Cardiac muscle cell (in vitro differentiated cells and primary cell): ENCODE data around the gene TBC1D7. TPM values are rescaled to one million over a fixed set of nuclear protein-coding genes. Genes with fewer than 3 reads are reported as not detected.
A peak's percentile ranks its signal among the peaks of the same experiment; 100 is the strongest.
"Not testable (repeated sequence)": the region's sequence is repeated elsewhere in the genome, so short reads cannot be mapped to it uniquely, and the experiment has no call there.

Source experiments
- DNase-seq, 2 donors: peaks; one replicate each; pipeline versions ENCODE4 v3.0.0 to v3.0.0-alpha.2; 2010 to 2017; ENCODE audit warnings: low read depth in 1 of 2, low spot score in 1 of 2
- H3K27ac ChIP-seq: fragments of 200-600 bp; sonication (generic); 2 replicates; pipeline ENCODE4 v1.5.1; 2016
- H3K27me3 ChIP-seq: fragments of 200-600 bp; sonication (generic); 2 replicates; pipeline ENCODE4 v1.6.0; 2016; ENCODE audit warnings: control low read depth
- H3K36me3 ChIP-seq: fragments of 200-600 bp; sonication (generic); 2 replicates; pipeline ENCODE4 v1.5.1; 2016; ENCODE audit warnings: control low read depth
- H3K4me1 ChIP-seq: fragments of 200-600 bp; sonication (generic); 2 replicates; pipeline ENCODE4 v1.8.1; 2017; ENCODE audit warnings: low read depth, mild to moderate bottlenecking, mixed run types
- H3K4me3 ChIP-seq: fragments of 200-600 bp; sonication (generic); 2 replicates; pipeline ENCODE4 v1.5.1; 2016; ENCODE audit warnings: mild to moderate bottlenecking
- H3K9me3 ChIP-seq: fragments of 200-600 bp; sonication (generic); 2 replicates; pipeline ENCODE4 v1.5.1; 2017; ENCODE audit warnings: low read depth, mild to moderate bottlenecking, control low read depth
- CTCF ChIP-seq: IDR thresholded peaks from 2 replicates; pipeline ENCODE4 v1.5.1; 2012; ENCODE audit warnings: low read depth, mild to moderate bottlenecking, low read length
- polyA plus RNA-seq: library from polyadenylated mRNA; unstranded; fragments of >200 nt; fragmentation: Nextera tagmentation; extraction: Ambion mirVana; gene quantifications from 2 replicates; pipeline ENCODE4 v1.2.1, GENCODE V29; 2016
- total RNA-seq: library from RNA; depleted of rRNA; stranded (reverse); fragments of >200 nt; gene quantifications from 2 replicates; pipeline ENCODE4 v1.2.3, GENCODE V29; 2016

Gene TBC1D7
- total and polyA plus RNA-seq, 2 experiments from 2014 or later, result 36.8 to 84.5 TPM

GRCh38 chr6:13328875-13329183, 492 bp upstream of the TBC1D7 start:
- no peak for TF ChIP-seq CTCF
- H3K4me1 ChIP-seq, result peaks cover 29% of the 10 kb centered on the region
- H3K27ac ChIP-seq, result peak overlapping the region; percentile 92
- no peak for DNase-seq
- peaks cover 18% of the 10 kb centered on the region for H3K36me3 ChIP-seq
- no peaks in the 10 kb centered on the region for H3K27me3 ChIP-seq
- H3K4me3 ChIP-seq, result peak overlapping the region; percentile 91
- no peaks in the 10 kb centered on the region for H3K9me3 ChIP-seq

GRCh38 chr6:13327691-13328075, 654 bp downstream of the TBC1D7 start:
- TF ChIP-seq CTCF, result no peak
- Histone ChIP-seq H3K9me3 (no peaks in the 10 kb centered on the region), H3K36me3 (peaks cover 18% of the 10 kb centered on the region), H3K27ac (peak overlapping the region; percentile 92), H3K4me1 (peaks cover 40% of the 10 kb centered on the region), H3K27me3 (no peaks in the 10 kb centered on the region), H3K4me3 (peak overlapping the region; percentile 91)
- DNase-seq, result no peak

GRCh38 chr6:13326031-13326586, 2.2 kb downstream of the TBC1D7 start:
- H3K36me3 ChIP-seq, result peaks cover 23% of the 10 kb centered on the region
- not testable (repeated sequence) for DNase-seq, H3K9me3 ChIP-seq, H3K27me3 ChIP-seq, H3K27ac ChIP-seq, H3K4me3 ChIP-seq
- H3K4me1 ChIP-seq, result peaks cover 32% of the 10 kb centered on the region

GRCh38 chr6:13319891-13320564, 8.3 kb downstream of the TBC1D7 start:
- no peak for DNase-seq
- no peak for TF ChIP-seq CTCF
- Histone ChIP-seq H3K4me1 (peaks cover 12% of the 10 kb centered on the region), H3K4me3 (no peak overlapping the region), H3K27me3 (no peaks in the 10 kb centered on the region), H3K9me3 (no peaks in the 10 kb centered on the region), H3K27ac (no peak overlapping the region), H3K36me3 (peaks cover 67% of the 10 kb centered on the region)

- peaks cover 64% of the 10 kb centered on the region for H3K36me3 ChIP-seq
Observed at GRCh38 chr6:13318821-13319220, 9.5 kb downstream of the TBC1D7 start.

More at GRCh38 chr6:13318821-13319220, 9.5 kb downstream of the TBC1D7 start:
- no peaks in the 10 kb centered on the region for H3K9me3 ChIP-seq
- no peak overlapping the region for H3K27ac ChIP-seq
- H3K27me3 ChIP-seq, result no peaks in the 10 kb centered on the region
- no peak overlapping the region for H3K4me3 ChIP-seq
- no peak for DNase-seq
- no peak for TF ChIP-seq CTCF
- peaks cover 12% of the 10 kb centered on the region for H3K4me1 ChIP-seq
